NT2/D1 (cell line): Measurements from ENCODE around the gene TOR1B.
"Not testable (repeated sequence)": the region's sequence is repeated elsewhere in the genome, so short reads cannot be mapped to it uniquely, and the experiment has no call there.

Experiments used
- DNase-seq: peaks from one replicate; pipeline ENCODE4 v3.0.0-alpha.2; 2011; ENCODE audit warnings: low read depth, low spot score
- H3K27me3 ChIP-seq: 2 replicates; pipeline ENCODE4 v1.6.0; 2011; ENCODE audit warnings: mild to moderate bottlenecking; ENCODE audit not compliant: insufficient read length, insufficient read depth
- H3K36me3 ChIP-seq: 2 replicates; pipeline ENCODE4 v1.6.1; 2011; ENCODE audit warnings: mild to moderate bottlenecking, low read length, mixed read lengths; ENCODE audit not compliant: insufficient read depth, insufficient read length
- H3K4me1 ChIP-seq: 2 replicates; pipeline ENCODE4 v1.5.1; 2011; ENCODE audit not compliant: insufficient read depth, insufficient read length
- H3K4me3 ChIP-seq: 2 replicates; pipeline ENCODE4 v1.5.1; 2011; ENCODE audit warnings: low read depth; ENCODE audit not compliant: insufficient read length
- H3K9ac ChIP-seq: 2 replicates; pipeline ENCODE4 v1.6.0; 2011; ENCODE audit warnings: low read depth; ENCODE audit not compliant: insufficient read length
- H3K9me3 ChIP-seq: 2 replicates; pipeline ENCODE4 v1.5.1; 2011; ENCODE audit warnings: mild to moderate bottlenecking, low read length; ENCODE audit not compliant: insufficient read depth
- SUZ12 ChIP-seq: IDR thresholded peaks from 2 replicates; pipeline ENCODE4 v1.6.1; 2011; ENCODE audit not compliant: insufficient read length, insufficient read depth; ENCODE audit errors: extremely low read depth
- YY1 ChIP-seq: IDR thresholded peaks from 2 replicates; pipeline ENCODE4 v1.6.1; 2011; ENCODE audit not compliant: insufficient read length, insufficient read depth
- ZNF274 ChIP-seq: IDR thresholded peaks from 2 replicates; pipeline ENCODE4 v1.6.1; 2011; ENCODE audit warnings: mild to moderate bottlenecking, low read depth, low read length

TOR1B gene

DNA sequence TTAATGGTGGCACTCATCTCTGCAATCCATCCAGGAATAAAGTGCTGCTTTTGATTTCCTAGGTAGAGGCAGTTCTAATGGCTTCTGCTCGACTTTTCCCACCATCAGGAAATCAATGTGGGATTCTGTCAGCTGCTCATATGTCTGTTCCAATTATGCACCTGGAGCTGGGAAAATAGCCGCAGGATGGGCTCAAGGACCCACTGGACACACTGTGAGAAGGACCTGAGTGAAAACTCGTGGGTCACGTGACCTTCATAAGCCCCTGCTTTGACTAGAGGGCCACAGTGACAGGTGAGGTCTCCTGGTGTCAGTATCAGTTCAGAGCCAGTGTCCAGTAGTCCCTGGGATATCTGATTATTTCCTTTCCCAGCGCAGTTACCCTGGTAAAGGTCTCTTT, 32.2 kb upstream of the TOR1B start:
- Histone ChIP-seq H3K27me3 (no peaks in the 10 kb centered on the region), H3K9ac (no peak overlapping the region), H3K4me1 (peaks cover 4% of the 10 kb centered on the region), H3K4me3 (no peak overlapping the region), H3K36me3 (no peaks in the 10 kb centered on the region), H3K9me3 (no peaks in the 10 kb centered on the region)
- DNase-seq: no peak
- no peak for TF ChIP-seq YY1

DNA sequence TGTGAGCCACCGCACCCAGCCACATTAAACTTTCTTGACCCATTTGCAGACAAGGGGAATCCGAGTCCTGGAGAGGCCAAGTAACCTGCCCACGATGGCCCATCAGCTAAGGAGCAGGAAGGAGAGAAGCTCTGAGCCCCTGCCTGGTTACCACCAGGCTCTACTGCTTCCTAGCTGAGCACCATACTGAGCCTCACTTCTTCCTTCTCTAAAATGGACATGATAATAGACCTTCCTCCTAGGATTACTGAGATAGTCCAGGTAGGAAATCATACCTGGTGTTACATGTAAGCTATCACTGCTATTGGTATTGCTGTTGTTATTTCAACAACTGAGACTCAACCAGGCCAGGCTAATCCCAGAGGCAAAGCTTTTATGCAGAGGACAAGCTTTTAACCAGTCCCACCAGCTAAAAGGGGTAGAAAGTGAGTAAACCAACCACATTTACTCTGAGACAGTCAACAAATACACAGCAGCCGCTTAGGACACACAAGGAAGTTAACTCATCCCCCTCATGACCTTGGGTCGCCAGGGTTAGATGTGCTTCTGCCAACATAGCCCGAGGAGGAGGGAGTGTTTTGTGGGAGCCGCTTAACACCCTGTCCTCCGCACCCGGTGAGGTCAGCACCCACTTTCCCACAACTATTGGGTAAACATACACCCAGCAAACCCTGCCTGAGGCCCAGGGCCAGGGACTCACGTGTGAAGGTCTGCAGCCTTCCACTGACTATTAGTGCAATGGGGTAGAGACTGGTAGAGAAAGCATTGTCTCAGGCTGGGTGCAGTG, 29.5 kb upstream of the TOR1B start:
- no peak for DNase-seq
- Histone ChIP-seq H3K27me3 (no peaks in the 10 kb centered on the region), H3K9me3 (no peaks in the 10 kb centered on the region), H3K36me3 (no peaks in the 10 kb centered on the region), H3K4me3 (no peak overlapping the region), H3K4me1 (peaks cover 10% of the 10 kb centered on the region), H3K9ac (no peak overlapping the region)
- TF ChIP-seq ZNF274 (no peak), SUZ12 (no peak), YY1 (no peak)

DNA sequence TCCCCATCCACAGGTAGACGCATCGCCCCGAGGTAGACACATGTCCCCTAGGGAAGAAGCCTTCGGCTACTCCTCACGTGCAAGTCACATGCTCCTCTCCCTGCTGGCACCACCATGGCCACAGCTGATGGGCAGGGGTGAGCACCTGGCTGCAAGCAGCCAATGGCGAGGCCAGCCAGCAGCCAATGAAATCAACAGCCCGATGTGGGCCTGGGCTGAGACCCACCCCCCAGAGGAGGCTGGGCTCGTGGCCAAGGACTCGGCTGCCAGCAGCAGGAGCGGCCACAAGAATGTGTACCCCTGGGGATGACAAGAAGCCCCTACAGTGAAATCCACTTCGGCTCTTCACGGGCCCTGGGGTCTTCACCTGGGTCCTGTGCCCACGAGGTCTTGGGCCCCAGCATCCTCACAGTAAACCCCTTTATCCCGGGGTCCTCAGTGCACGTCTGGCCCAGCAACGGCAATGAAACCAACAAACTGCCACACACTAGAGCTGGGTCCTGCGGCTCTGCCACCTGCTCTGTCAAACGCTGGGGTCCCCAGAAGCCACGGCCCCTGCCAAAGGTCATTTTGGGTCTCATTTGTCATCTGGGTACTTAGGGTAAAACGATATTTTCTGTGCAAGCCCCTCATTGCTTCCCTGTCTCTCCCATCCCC, 28.1 kb upstream of the TOR1B start:
- H3K27me3 ChIP-seq: no peaks in the 10 kb centered on the region
- no peak for DNase-seq
- H3K9me3 ChIP-seq: no peaks in the 10 kb centered on the region
- H3K4me3 ChIP-seq: no peak overlapping the region
- no peak overlapping the region for H3K9ac ChIP-seq
- H3K4me1 ChIP-seq: peaks cover 10% of the 10 kb centered on the region
- no peaks in the 10 kb centered on the region for H3K36me3 ChIP-seq
- no peak for TF ChIP-seq ZNF274
- no peak for TF ChIP-seq SUZ12
- no peak for TF ChIP-seq YY1

DNA sequence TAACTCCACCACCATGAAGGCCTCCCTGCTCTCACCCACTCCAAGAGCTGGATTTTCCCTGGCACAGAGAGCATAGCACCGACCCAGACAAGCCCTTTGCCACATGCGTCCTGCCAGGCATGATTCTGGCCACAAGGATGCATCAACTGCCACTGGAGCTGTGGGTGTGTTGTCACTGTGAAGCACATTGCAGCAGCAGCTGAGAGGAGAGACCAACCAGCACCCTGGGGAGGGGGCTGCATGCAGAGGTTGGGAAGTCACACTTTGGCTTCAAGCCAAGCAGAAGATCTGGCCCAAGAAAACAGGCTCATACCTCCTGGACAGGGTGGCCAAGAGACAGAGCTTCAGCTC, 27.6 kb upstream of the TOR1B start:
- H3K36me3 ChIP-seq: no peaks in the 10 kb centered on the region
- DNase-seq: no peak
- peaks cover 10% of the 10 kb centered on the region for H3K4me1 ChIP-seq
- H3K9me3 ChIP-seq: no peaks in the 10 kb centered on the region
- no peaks in the 10 kb centered on the region for H3K27me3 ChIP-seq
- H3K4me3 ChIP-seq: no peak overlapping the region
- TF ChIP-seq SUZ12 (no peak), ZNF274 (no peak), YY1 (no peak)
- H3K9ac ChIP-seq: no peak overlapping the region

DNA sequence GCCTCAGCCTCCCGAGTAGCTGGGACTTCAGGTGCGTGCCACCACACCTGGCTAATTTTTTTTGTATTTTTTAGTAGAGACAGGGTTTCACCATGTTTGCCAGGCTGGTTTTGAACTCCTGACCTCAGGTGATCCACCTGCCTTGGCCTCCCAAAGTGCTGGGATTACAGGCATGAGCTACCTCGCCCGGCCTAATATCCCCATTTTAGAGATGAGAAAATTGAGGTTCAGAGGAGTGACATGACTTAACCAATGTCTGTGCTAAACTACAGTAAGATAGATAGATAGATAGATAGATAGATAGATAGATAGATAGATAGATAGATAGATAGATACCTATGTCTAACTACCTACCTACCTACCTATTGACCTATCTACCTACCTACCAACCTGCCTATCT, 26.9 kb upstream of the TOR1B start:
- H3K9me3 ChIP-seq, DNase-seq, H3K36me3 ChIP-seq, H3K4me3 ChIP-seq, H3K9ac ChIP-seq, H3K27me3 ChIP-seq, H3K4me1 ChIP-seq: not testable (repeated sequence)

DNA sequence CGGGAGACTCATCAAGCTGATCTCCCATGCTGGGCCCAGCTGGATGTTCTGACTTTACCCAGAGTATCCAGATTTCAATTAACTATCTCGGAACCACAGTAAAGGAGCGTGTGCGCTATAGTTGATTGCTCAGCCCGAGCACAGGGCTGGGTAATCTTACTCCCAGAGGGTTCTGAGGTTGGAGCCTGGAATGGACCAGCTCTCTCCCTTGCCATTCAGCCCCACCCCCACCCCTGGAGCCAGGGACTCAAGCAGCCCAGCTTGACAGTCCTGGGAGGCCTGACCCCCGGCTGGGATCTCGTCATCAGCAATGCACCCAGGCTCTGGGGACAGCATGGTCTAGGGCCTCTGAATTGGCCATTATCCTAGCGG, 26.4 kb upstream of the TOR1B start:
- no peak for DNase-seq
- no peak for TF ChIP-seq YY1
- TF ChIP-seq SUZ12: no peak
- TF ChIP-seq ZNF274: no peak
- no peaks in the 10 kb centered on the region for H3K9me3 ChIP-seq
- H3K9ac ChIP-seq: peak overlapping the region; percentile 74
- H3K27me3 ChIP-seq: no peaks in the 10 kb centered on the region
- H3K4me1 ChIP-seq: peaks cover 10% of the 10 kb centered on the region
- H3K36me3 ChIP-seq: no peaks in the 10 kb centered on the region
- peak overlapping the region; percentile 33 for H3K4me3 ChIP-seq

DNA sequence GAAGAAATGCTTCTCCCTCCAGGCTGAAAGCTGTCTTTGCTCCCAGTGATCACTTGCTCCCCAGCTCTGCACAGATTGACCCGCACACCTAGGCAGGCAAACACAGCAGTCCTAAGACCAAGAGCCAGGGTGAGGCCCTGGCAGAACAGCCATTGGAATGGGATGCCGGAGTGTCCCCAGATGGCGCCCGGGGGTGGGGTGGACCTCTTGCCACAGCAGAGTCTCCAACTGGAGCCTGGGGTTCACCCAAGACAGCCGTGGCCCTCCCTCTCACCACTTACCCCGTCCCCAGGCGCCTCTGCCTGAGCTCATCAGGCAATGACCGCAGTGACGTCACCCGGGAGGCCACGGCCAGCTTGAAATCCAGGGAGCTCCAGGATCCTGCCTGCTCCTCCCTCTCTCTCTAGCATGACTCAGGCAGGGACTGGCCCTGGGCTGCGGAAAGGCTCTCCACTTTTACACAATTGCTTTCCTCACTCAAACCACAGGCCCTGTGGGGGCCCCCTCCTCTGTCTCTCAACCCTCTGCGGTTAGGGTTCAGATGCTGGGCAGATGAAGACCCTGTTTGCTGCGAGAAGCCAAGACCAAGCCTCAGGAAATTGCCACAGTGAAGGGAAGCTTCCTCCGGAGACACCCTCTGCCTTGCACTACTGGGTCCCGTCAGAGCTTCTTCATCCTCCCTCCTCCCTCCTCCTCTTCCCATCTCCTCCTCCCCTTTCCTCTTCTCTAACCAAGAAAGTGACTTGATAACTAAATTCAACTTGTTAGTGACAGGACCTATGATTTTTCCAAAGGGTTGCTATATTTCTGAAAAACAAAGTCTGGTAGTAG, 25.8 kb upstream of the TOR1B start:
- H3K9ac ChIP-seq: peak overlapping the region; percentile 78
- H3K9me3 ChIP-seq: no peaks in the 10 kb centered on the region
- TF ChIP-seq ZNF274 (no peak), YY1 (no peak), SUZ12 (no peak)
- peaks cover 10% of the 10 kb centered on the region for H3K4me1 ChIP-seq
- DNase-seq: peak; percentile 43
- peak overlapping the region; percentile 33 for H3K4me3 ChIP-seq
- no peaks in the 10 kb centered on the region for H3K27me3 ChIP-seq
- H3K36me3 ChIP-seq: no peaks in the 10 kb centered on the region
